Measurements from ENCODE around the gene NVL. TPM values are rescaled to one million over a fixed set of nuclear protein-coding genes. Genes with fewer than 3 reads are reported as not detected.

NVL gene
- total and polyA plus RNA-seq, 2 of the 8 experiments (the other 6 are each of a cell fraction or from before 2014, with no cell fraction given) = 22.7 to 45.8 TPM

DNA sequence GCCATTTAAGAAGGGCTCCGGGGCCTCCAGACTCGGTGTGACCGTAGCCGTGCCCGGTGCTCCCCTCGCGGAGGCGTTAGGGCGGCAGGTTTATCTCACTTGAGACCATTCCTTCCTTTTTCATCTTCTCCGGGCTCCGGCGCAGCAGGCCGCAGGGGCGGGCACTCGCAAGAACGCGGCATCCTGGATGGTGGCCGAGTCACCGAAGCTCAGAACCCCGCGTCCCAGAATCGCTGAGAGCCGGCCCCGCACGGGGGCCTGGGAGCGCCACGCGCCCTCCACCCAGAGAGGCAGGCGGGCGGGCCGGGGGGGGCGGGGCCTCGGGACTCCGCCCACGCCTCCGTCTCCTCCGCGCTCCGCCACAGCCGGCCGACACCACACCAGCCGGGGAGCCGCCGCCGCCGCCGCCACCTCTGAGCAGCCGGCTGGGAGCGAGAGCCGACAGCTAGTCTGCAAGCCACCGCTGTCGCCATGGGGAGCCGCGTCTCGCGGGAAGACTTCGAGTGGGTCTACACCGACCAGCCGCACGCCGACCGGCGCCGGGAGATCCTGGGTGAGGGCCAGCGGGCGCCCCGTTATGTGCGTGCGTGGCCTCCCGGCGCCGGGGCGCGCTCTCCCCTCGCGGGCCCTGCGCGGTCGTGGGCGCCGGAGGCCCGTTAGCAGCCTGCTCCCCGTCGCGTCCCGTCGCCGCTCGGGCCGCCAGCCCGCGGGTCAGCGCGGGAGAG is 146.9 kb downstream of the NVL start, which contains the start of gene DEGS1 (continued):
- no peak; the same call in 1 of the 2 replicates for TF ChIP-seq KDM1A (IDR thresholded peaks at IDR 0.05; ENCODE audit: borderline replicate concordance, low read length)
- TF ChIP-seq SAP30 (IDR thresholded peaks at IDR 0.05; ENCODE audit: insufficient read depth, insufficient replicate concordance, low read length) = no peak
- TF ChIP-seq BRCA1 (IDR thresholded peaks at IDR 0.05; ENCODE audit: low read depth, low read length) = no peak
- TF ChIP-seq CHD1 (IDR thresholded peaks at IDR 0.05; ENCODE audit: low read depth, low read length) = no peak
- TF ChIP-seq NRF1 (IDR thresholded peaks at IDR 0.05; ENCODE audit: low read depth, low read length) = no peak
- no peak for TF ChIP-seq JUN (IDR thresholded peaks at IDR 0.05; ENCODE audit: low read depth, low read length)
- TF ChIP-seq ZNF274 (IDR thresholded peaks at IDR 0.05; ENCODE audit: borderline replicate concordance, extremely low read depth, low read length) = no peak
- no peak for TF ChIP-seq BCL11A (IDR thresholded peaks at IDR 0.05; ENCODE audit: low read depth in 2 of 2, low read length in 2 of 2)
- TF ChIP-seq RAD21 (IDR thresholded peaks at IDR 0.05 in 1 of 2, conservative IDR thresholded peaks at IDR 0.05 in 1 of 2; ENCODE audit: low read depth in 2 of 2, low read length in 2 of 2) = no peak; a peak in 2 of 4 replicates
- no peak for TF ChIP-seq CTBP2 (IDR thresholded peaks at IDR 0.05; ENCODE audit: borderline replicate concordance, insufficient read depth, insufficient read length, low read length)
- 0 out of 4 replicates have a peak, but pooled peaks of 1 of the 2 experiments have one; percentile 16 for TF ChIP-seq SIN3A (conservative IDR thresholded peaks at IDR 0.05 in 1 of 2, IDR thresholded peaks at IDR 0.05 in 1 of 2; ENCODE audit: low read depth in 1 of 2, low read length in 2 of 2)

All from H1 (cell line).